GM12873 (cell line): Measurements from ENCODE around the gene NSD1.

Experiments
- CTCF ChIP-seq: IDR thresholded peaks from 2 replicates; pipeline ENCODE4 v1.5.1; 2012; ENCODE audit warnings: low read depth, mild to moderate bottlenecking, moderate library complexity, low read length, control low read depth; ENCODE audit not compliant: insufficient read depth; ENCODE audit errors: missing control alignments

NSD1 gene

DNA sequence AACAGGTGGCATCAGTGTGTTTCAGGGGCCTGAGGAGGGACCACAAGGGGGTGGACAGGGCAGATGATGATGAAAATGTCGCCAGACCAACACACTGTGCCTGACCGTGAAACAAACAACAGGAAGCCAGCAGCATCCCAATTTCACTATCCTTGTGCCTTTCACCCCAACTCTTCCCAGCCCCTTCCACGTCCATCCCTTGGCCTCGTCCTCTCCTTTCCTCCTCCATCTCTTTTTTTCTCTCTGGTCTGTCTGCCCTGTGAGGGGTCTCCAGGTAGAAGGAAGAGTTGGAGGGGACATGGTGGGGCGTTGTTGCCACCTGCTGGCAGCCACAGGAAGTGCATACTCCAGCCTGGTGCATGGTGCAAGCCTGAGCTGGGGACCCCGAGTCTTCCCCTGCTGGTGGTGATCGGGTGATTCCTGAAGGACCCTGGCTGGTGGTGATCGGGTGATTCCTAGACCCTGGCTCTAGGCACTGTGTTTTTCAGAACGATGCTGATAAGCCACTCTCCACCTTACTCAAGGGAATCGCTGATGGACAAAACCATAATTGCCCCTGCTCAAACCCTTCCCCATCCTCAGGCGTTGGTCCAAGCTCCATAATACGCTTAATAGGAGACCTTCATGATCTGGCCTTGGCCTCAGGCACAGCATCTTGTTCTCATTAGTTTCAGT is 21.7 kb upstream of the NSD1 start:
- TF ChIP-seq CTCF, result peak; percentile 99

DNA sequence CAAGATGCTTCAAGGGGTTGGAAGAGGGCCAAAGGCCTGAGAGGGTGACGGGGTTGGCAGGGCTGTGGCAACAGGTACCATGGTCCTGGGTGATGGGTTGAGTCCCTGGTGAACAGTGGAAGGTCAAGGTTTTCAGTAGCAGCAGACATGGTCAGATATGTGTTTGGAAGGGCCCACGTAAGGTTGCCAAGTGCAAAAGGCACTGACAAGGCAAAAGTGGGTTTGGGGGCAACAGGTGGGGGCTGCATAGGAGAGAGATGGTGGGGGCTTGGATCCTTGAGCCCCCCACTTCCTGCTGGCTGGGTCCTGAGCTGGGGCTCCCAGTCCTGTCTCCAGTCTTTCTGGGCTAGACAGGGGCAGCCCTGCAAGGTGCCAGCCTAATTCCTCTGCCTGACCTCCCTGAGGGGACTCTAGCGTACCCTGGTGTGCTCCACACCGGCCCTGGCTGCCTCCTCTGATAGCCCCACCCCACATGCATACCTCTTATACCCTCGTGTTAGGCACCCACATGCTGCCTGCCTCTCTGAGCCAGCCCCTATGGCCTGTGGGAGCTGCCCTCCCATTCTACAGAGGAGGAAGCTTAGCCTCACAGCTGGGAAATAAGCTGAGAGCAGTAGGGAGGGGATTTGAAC is 20.9 kb upstream of the NSD1 start:
- TF ChIP-seq CTCF, result no peak

DNA sequence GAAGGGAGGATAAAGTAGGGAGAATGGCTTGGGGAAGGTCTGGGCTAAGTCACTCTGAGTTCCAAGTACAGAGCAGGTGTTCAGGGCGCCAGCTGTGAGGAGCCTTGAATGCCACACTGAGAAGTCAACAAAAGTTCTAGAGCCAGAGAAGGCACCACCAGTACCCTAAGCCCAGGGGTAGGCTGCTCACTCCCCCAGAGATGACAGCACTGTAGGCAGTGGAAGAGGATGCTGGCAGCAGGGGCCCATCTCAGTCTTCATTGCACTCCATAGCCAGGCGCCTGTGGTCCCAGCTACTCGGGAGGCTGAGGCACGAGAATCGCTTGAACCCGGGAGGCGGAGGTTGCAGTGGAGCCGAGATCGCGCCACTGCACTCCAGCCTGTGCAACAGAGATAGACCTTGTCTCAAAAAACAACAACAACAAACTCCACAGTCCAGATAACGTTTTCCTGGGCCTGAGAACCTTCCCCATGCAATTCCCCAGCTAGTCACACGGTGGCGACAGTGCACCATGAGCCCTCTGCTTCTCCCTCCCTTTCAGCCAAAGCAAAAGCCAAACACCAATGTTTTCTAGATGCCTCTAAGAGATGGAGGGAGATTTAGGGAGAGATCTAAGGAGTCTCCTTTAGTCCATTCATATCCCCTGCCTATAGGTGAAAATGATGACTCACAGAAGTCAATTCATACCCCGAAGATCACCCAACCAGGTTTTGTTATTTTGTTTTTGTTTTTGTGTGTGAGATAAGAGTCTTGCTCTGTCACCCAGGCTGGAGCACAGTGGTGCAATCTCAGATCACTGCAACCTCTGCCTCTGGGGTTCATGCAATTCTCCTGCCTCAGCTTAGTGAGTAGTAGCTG is 19.8 kb upstream of the NSD1 start:
- TF ChIP-seq CTCF, result peak; percentile 100

DNA sequence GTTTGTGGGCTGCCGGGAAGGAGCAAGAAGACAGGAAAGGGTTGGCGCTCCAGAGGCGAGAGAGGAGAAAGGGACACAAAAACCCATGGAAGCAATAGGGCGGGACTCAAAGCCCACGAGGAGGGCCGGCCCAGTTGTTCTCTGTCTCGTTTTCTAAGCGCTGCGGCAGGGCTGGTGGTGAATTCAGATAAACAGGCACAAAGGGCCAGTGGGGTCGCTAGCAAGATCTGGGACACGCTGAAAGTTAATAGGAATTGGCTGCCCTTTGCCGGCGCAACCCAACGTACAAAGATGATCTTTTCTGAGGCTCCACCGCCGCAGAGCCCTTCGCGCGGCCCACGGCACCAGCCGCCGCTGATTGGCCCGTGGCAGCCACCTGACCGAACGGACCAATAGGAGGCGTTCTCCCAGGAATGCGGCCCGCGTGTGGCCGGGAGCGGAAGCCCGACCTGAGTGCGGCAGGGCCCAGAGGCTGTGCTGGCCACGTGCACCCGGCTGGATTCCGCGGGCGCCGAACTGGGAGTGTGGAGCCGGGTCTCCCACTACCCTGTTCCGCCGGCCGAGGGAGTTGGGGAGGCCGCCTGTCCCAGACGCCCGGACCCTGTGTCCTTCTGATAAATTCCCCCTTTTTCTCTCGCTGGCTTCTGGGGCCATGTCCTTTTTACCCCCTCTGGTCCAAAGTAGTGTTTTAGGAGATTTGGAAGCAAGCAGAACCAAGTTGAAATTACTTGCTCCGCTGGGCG is 16.8 kb upstream of the NSD1 start:
- no peak for TF ChIP-seq CTCF

GRCh38 chr5:177117441-177118045 is 16.0 kb upstream of the NSD1 start:
- TF ChIP-seq CTCF, result no peak

- no peak for TF ChIP-seq CTCF
Measured at GRCh38 chr5:177122566-177122965, 11.0 kb upstream of the NSD1 start.
